ENCODE results near the gene CUBN.

Gene CUBN

GRCh38 chr10:16916496-16916895 is 213.1 kb downstream of the CUBN start:
- DNase-seq (ENCODE audit: low spot score) = no peak

GRCh38 chr10:16915300-16915699 is 214.3 kb downstream of the CUBN start:
- DNase-seq (ENCODE audit: low spot score) = no peak

GRCh38 chr10:16913266-16913665 is 216.3 kb downstream of the CUBN start:
- no peak for DNase-seq (ENCODE audit: low spot score)

- DNase-seq (ENCODE audit: low spot score) = no peak
These were observed 218.8 kb downstream of the CUBN start for GRCh38 chr10:16910793-16911164.

- no peak for DNase-seq (ENCODE audit: low spot score)
These were observed 219.4 kb downstream of the CUBN start for GRCh38 chr10:16909961-16910792.

- no peak for DNase-seq (ENCODE audit: low spot score)
These were observed 220.3 kb downstream of the CUBN start for GRCh38 chr10:16909271-16909767.

- no peak for DNase-seq (ENCODE audit: low spot score)
These were observed 221.9 kb downstream of the CUBN start for GRCh38 chr10:16907687-16908086.

- no peak for DNase-seq (ENCODE audit: low spot score)
These were observed 224.3 kb downstream of the CUBN start for GRCh38 chr10:16905320-16905719.

- DNase-seq (ENCODE audit: low spot score) = no peak
These were observed 225.0 kb downstream of the CUBN start for GRCh38 chr10:16904639-16905061.

- DNase-seq (ENCODE audit: low spot score) = no peak
These were observed 225.6 kb downstream of the CUBN start for GRCh38 chr10:16904049-16904448.

- DNase-seq (ENCODE audit: low spot score) = no peak
These were observed 227.0 kb downstream of the CUBN start for GRCh38 chr10:16902606-16903005.

- DNase-seq (ENCODE audit: low spot score) = no peak
These were observed 228.5 kb downstream of the CUBN start for GRCh38 chr10:16901106-16901505.

GRCh38 chr10:16896993-16897392 is 232.6 kb downstream of the CUBN start:
- DNase-seq (ENCODE audit: low spot score) = no peak

- DNase-seq (ENCODE audit: low spot score) = no peak
These were observed 234.8 kb downstream of the CUBN start for GRCh38 chr10:16894821-16895220.

GRCh38 chr10:16893664-16894063 is 235.9 kb downstream of the CUBN start:
- DNase-seq (ENCODE audit: low spot score) = no peak

GRCh38 chr10:16891375-16892313 is 238.0 kb downstream of the CUBN start:
- no peak for DNase-seq (ENCODE audit: low spot score)

- DNase-seq (ENCODE audit: low spot score) = no peak
These were observed 238.9 kb downstream of the CUBN start for GRCh38 chr10:16890691-16891090.

GRCh38 chr10:16887565-16887964 is 242.0 kb downstream of the CUBN start:
- no peak for DNase-seq (ENCODE audit: low spot score)

- DNase-seq (ENCODE audit: low spot score) = no peak
These were observed 243.6 kb downstream of the CUBN start for GRCh38 chr10:16886031-16886430.

- DNase-seq (ENCODE audit: low spot score) = no peak
These were observed 245.1 kb downstream of the CUBN start for GRCh38 chr10:16884497-16884896.

- no peak for DNase-seq (ENCODE audit: low spot score)
These were observed 246.5 kb downstream of the CUBN start for GRCh38 chr10:16883084-16883483.

- no peak for DNase-seq (ENCODE audit: low spot score)
These were observed 259.3 kb downstream of the CUBN start for GRCh38 chr10:16870331-16870730.

GRCh38 chr10:16867990-16868389 is 261.6 kb downstream of the CUBN start:
- no peak for DNase-seq (ENCODE audit: low spot score)

Data from hematopoietic multipotent progenitor cell treated with erythropoietin and hydrocortisone succinate and interleukin-3 and kit ligand, for 15 days (in vitro differentiated cells).